Measurements from ENCODE around the gene OSBPL6.

The OSBPL6 gene

GRCh38 chr2:178271629-178272333 is 77.5 kb downstream of the OSBPL6 start:
- no peak for DNase-seq (ENCODE audit: low read depth)

GRCh38 chr2:178273787-178274360 is 79.6 kb downstream of the OSBPL6 start:
- no peak for DNase-seq (ENCODE audit: low read depth)

GRCh38 chr2:178275600-178275999 is 81.3 kb downstream of the OSBPL6 start:
- DNase-seq (ENCODE audit: low read depth), result no peak

GRCh38 chr2:178277741-178278197 is 83.5 kb downstream of the OSBPL6 start:
- no peak for DNase-seq (ENCODE audit: low read depth)

- DNase-seq (ENCODE audit: low read depth), result no peak
Observed at GRCh38 chr2:178279142-178279541, 84.8 kb downstream of the OSBPL6 start.

- no peak for DNase-seq (ENCODE audit: low read depth)
Observed at GRCh38 chr2:178279636-178280035, 85.3 kb downstream of the OSBPL6 start.

GRCh38 chr2:178280244-178280852 is 86.0 kb downstream of the OSBPL6 start:
- DNase-seq (ENCODE audit: low read depth), result no peak

- DNase-seq (ENCODE audit: low read depth), result no peak
Observed at GRCh38 chr2:178282075-178282815, 87.9 kb downstream of the OSBPL6 start.

- DNase-seq (ENCODE audit: low read depth), result no peak
Observed at GRCh38 chr2:178283341-178283918, 89.1 kb downstream of the OSBPL6 start.

- no peak for DNase-seq (ENCODE audit: low read depth)
Observed at GRCh38 chr2:178284613-178285286, 90.4 kb downstream of the OSBPL6 start.

- DNase-seq (ENCODE audit: low read depth), result no peak
Observed at GRCh38 chr2:178285287-178285615, 90.9 kb downstream of the OSBPL6 start.

- DNase-seq (ENCODE audit: low read depth), result no peak
Observed at GRCh38 chr2:178286636-178287035, 92.3 kb downstream of the OSBPL6 start.

- DNase-seq (ENCODE audit: low read depth), result no peak
Observed at GRCh38 chr2:178287652-178288344, 93.5 kb downstream of the OSBPL6 start.

GRCh38 chr2:178291703-178292102 is 97.4 kb downstream of the OSBPL6 start:
- no peak for DNase-seq (ENCODE audit: low read depth)

- no peak for DNase-seq (ENCODE audit: low read depth)
Observed at GRCh38 chr2:178292586-178292985, 98.3 kb downstream of the OSBPL6 start.

- no peak for DNase-seq (ENCODE audit: low read depth)
Observed at GRCh38 chr2:178295115-178295514, 100.8 kb downstream of the OSBPL6 start.

- no peak for DNase-seq (ENCODE audit: low read depth)
Observed at GRCh38 chr2:178295906-178296305, 101.6 kb downstream of the OSBPL6 start.

- DNase-seq (ENCODE audit: low read depth), result no peak
Observed at GRCh38 chr2:178296394-178297090, 102.2 kb downstream of the OSBPL6 start.

GRCh38 chr2:178297091-178297411 is 102.7 kb downstream of the OSBPL6 start:
- DNase-seq (ENCODE audit: low read depth), result no peak

GRCh38 chr2:178298785-178299212 is 104.5 kb downstream of the OSBPL6 start:
- no peak for DNase-seq (ENCODE audit: low read depth)
